HepG2 (cell line): Measurements from ENCODE around the gene RBFOX1. TPM values are rescaled to one million over a fixed set of nuclear protein-coding genes. Genes with fewer than 3 reads are reported as not detected.

Source experiments
- ATAC-seq: fragments of 200-7000 bp; cut with Tn5 transposase; 3 replicates; pipeline ENCODE4 v1.9.1; 2020; ENCODE audit warnings: mild to moderate bottlenecking, moderate library complexity
- BruUV-seq: library from RNA; stranded (reverse); fragments of 400-500 nt; replicated peaks from 2 replicates; lab custom pipeline; 2021; lab: Mats Ljungman, UMichigan
- CTCF ChIA-PET: fragments of 300-600 bp; formaldehyde crosslinking; extraction: SDS; loops from one replicate; lab custom pipeline; 2021; ENCODE audit warnings: low total read pairs, inconsistent platforms, low intra/inter-chr PET ratio; lab: Yijun Ruan, JAX
- POLR2A ChIA-PET: fragments of 350-600 bp; sonication (Branson Sonifier 250); formaldehyde crosslinking; loops from one replicate; lab custom pipeline; 2020; ENCODE audit warnings: antibody characterized with exemption, inconsistent platforms; lab: Yijun Ruan, JAX
- DNase-seq: peaks from one replicate; pipeline ENCODE4 v3.0.0-alpha.2; 2015; ENCODE audit warnings: low spot score
- FAIRE-seq: peaks from 3 replicates; lab custom pipeline; 2011; peaks lifted over from hg19 to GRCh38; lab: Jason Lieb, UNC
- H2AFZ ChIP-seq: one replicate; pipeline ENCODE4 v1.6.1; 2011; ENCODE audit warnings: low read length, inconsistent platforms
- H3K27ac ChIP-seq: fragments of 300-600 bp; 3 replicates; pipeline ENCODE4 v1.8.0; 2011; ENCODE audit warnings: mixed run types, mild to moderate bottlenecking, mixed read lengths, low read length, inconsistent platforms; ENCODE audit not compliant: insufficient read depth; ENCODE audit errors: extremely low read length
- H3K27me3 ChIP-seq, 2 experiments: fragments of 200-600 bp in 1 of 2; 2 replicates in 1 of 2; 3 replicates in 1 of 2; pipeline versions ENCODE4 v1.6.0 to v1.8.0; 2011; ENCODE audit warnings: low read length in 2 of 2, mild to moderate bottlenecking in 2 of 2, moderate library complexity in 2 of 2, inconsistent platforms in 1 of 2; ENCODE audit not compliant: insufficient read depth in 2 of 2, control insufficient read depth in 1 of 2
- H3K36me3 ChIP-seq, 2 experiments: fragments of 200-600 bp in 1 of 2; replicated peaks in 1 of 2; 2 replicates in 1 of 2; 3 replicates in 1 of 2; pipeline versions ENCODE4 v1.5.1 to v1.8.0; 2011; ENCODE audit warnings: low read length in 2 of 2, inconsistent platforms in 1 of 2; ENCODE audit not compliant: insufficient read depth in 2 of 2, control insufficient read depth in 1 of 2
- H3K4me1 ChIP-seq: 2 replicates; pipeline ENCODE4 v1.5.1; 2012; ENCODE audit warnings: low read length, inconsistent platforms; ENCODE audit not compliant: insufficient read depth
- H3K4me2 ChIP-seq: 2 replicates; pipeline ENCODE4 v1.6.0; 2011; ENCODE audit warnings: low read depth, low read length, inconsistent platforms
- H3K4me3 ChIP-seq, 3 experiments: fragments of 200-600 bp in 1 of 3; sonication (generic), shearing (Covaris generic) in 1 of 3; replicated peaks in 1 of 3; 2 replicates each; pipeline ENCODE4 v1.5.1; 2011 to 2016; ENCODE audit warnings: low read length in 3 of 3, inconsistent platforms in 2 of 3, low read depth in 2 of 3, mild to moderate bottlenecking in 2 of 3, control low read depth in 1 of 3, mixed read lengths in 1 of 3; ENCODE audit not compliant: insufficient read depth in 1 of 3
- H3K79me2 ChIP-seq: one replicate; pipeline ENCODE4 v1.6.1; 2011; ENCODE audit warnings: low read length, inconsistent platforms; ENCODE audit not compliant: insufficient read depth
- H3K9ac ChIP-seq: 2 replicates; pipeline ENCODE4 v1.6.0; 2011; ENCODE audit warnings: mild to moderate bottlenecking, low read depth, low read length, inconsistent platforms; ENCODE audit not compliant: insufficient read depth
- H3K9me3 ChIP-seq: 2 replicates; pipeline ENCODE4 v1.5.1; 2012; ENCODE audit warnings: mild to moderate bottlenecking, low read length
- H4K20me1 ChIP-seq: 2 replicates; pipeline ENCODE4 v1.6.0; 2011; ENCODE audit warnings: inconsistent platforms, mild to moderate bottlenecking, low read length, moderate library complexity; ENCODE audit not compliant: insufficient read depth
- MAFF ChIP-seq: IDR thresholded peaks from 2 replicates; pipeline ENCODE4 v1.6.1; 2011; ENCODE audit warnings: low read depth, low read length, improper control_type of control experiment
- MAFK ChIP-seq, 2 experiments: IDR thresholded peaks in 1 of 2; conservative IDR thresholded peaks in 1 of 2; 2 replicates each; pipeline ENCODE4 v1.6.1; 2011; ENCODE audit warnings: improper control_type of control experiment in 2 of 2, low read length in 2 of 2
- WGBS: methylation state at CpG from one replicate; pipeline ENCODE4 v1.1.6; 2017; ENCODE audit warnings: low lambda C conversion rate; 5-methylcytosine and 5-hydroxymethylcytosine counted together
- in situ Hi-C: cut with HindIII; loops from 2 replicates; pipeline ENCODE4 v1.10.0; 2017; ENCODE audit warnings: low pct_unique_long_range_greater_than_20kb; ENCODE audit not compliant: extremely low pct_ligation_motif_present
- intact Hi-C: fragments of 100-400 bp; cut with micrococcal nuclease; formaldehyde crosslinking; loops from one replicate; pipeline ENCODE4 v1.10.0; 2022; ENCODE audit not compliant: unreplicated experiment
- polyA plus RNA-seq, 8 experiments: library from polyadenylated mRNA; depleted of rRNA in 3 of 8; stranded (reverse) in 7 of 8; unstranded in 1 of 8; fragments of >200 nt; fragmentation: Illumina TruSeq in 4 of 8; extraction: Trizol in 4 of 8; gene quantifications; 2 replicates each; pipeline versions ENCODE4 v1.2.1 to v1.2.3, GENCODE V29; 2011 to 2016; ENCODE audit warnings: low read depth in 4 of 8, missing spikeins in 1 of 8, mixed read lengths in 1 of 8; ENCODE audit not compliant: insufficient read depth in 1 of 8
- total RNA-seq, 5 experiments: library from RNA; depleted of rRNA; stranded (reverse); fragments of >200 nt; fragmentation: Illumina TruSeq; extraction: Trizol; gene quantifications; 2 replicates each; pipeline ENCODE4 v1.2.3, GENCODE V29; 2016; ENCODE audit warnings: low read depth in 1 of 5
- TF ChIP-seq, protein P1 (sequence below), 2 experiments: sonication (generic) in 1 of 2; formaldehyde crosslinking in 1 of 2; IDR thresholded peaks; 2 replicates each; pipeline versions ENCODE4 v1.6.1 to v1.9.0; 2014 to 2022; ENCODE audit warnings: antibody characterized with exemption in 1 of 2, borderline replicate concordance in 1 of 2, inconsistent platforms in 1 of 2, low read depth in 1 of 2, missing genetic modification reagents in 1 of 2
- TF ChIP-seq, protein P2 (sequence below): sonication (generic); formaldehyde crosslinking; IDR thresholded peaks from 2 replicates; pipeline ENCODE4 v1.5.1; 2020; ENCODE audit warnings: mild to moderate bottlenecking, missing genetic modification reagents, borderline replicate concordance

Gene RBFOX1
- total and polyA plus RNA-seq, 2 of the 13 experiments (the other 11 are each of a cell fraction or from before 2014, with no cell fraction given): not detected

DNA sequence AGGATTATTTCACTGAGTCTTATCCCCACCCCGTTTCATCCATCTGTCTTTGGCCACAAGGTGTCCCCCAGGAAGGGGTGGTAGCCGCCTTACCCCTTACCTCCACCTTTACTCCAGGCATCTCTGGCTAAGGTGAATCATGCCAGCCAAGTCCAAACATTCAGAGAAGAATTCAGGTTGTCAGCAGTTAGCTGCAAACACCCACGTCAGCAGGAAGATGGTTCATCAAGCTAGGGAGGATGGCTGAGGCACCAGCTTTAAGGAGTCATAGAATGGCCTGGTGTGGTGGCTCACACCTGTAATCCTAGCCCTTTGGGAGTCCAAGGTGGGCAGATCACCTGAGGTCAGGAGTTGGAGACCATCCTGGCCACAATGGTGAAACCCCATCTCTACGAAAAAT, 61.0 kb downstream of the RBFOX1 start (continued):
- TF ChIP-seq, protein P1, sequence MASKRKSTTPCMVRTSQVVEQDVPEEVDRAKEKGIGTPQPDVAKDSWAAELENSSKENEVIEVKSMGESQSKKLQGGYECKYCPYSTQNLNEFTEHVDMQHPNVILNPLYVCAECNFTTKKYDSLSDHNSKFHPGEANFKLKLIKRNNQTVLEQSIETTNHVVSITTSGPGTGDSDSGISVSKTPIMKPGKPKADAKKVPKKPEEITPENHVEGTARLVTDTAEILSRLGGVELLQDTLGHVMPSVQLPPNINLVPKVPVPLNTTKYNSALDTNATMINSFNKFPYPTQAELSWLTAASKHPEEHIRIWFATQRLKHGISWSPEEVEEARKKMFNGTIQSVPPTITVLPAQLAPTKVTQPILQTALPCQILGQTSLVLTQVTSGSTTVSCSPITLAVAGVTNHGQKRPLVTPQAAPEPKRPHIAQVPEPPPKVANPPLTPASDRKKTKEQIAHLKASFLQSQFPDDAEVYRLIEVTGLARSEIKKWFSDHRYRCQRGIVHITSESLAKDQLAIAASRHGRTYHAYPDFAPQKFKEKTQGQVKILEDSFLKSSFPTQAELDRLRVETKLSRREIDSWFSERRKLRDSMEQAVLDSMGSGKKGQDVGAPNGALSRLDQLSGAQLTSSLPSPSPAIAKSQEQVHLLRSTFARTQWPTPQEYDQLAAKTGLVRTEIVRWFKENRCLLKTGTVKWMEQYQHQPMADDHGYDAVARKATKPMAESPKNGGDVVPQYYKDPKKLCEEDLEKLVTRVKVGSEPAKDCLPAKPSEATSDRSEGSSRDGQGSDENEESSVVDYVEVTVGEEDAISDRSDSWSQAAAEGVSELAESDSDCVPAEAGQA (IDR thresholded peaks at IDR 0.05; ENCODE audit: low read depth): no peak
- TF ChIP-seq, protein P1 (CRISPR knock-in tag; IDR thresholded peaks at IDR 0.05; ENCODE audit: borderline replicate concordance): no peak
- TF ChIP-seq, all 625 proteins: peak for 2

DNA sequence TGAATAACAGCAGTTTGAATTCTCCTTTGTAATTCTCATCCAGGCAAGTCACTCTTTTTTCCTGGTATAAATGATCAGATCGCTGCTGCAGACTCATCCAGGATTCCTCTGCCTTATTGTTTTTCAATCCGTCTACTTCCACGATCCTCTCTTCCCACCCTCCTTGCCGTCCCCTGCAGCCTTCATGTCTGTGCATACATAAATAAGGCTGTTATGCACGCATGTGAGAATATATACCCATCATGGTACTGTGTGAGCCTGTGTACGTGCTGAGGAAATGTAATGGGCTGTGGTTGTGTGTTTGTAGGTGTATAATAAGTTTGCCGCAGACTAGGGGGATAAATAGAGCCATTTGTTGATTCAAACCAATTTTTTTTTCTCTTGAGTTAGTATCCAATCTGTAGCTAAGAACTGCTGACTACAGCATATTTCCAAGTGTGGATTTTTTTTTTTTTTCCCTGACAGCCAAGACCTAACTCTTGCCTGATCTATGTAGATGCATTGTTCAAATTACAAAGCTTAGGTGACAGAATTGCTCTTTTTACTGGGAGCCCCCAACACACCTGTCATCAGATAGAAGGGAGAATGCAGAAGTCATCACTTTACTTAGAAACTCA, 62.2 kb downstream of the RBFOX1 start:
- H3K9ac ChIP-seq: no peak overlapping the region
- no peak overlapping the region for H3K4me2 ChIP-seq
- H3K27me3 ChIP-seq: no peaks in the 10 kb centered on the region
- ChIA-PET CTCF (no interaction called here), POLR2A (no interaction called here)
- H3K79me2 ChIP-seq: no peaks in the 10 kb centered on the region
- no peak for DNase-seq
- FAIRE-seq: no peak
- peak; percentile 98 to 100 for TF ChIP-seq MAFK (conservative IDR thresholded peaks at IDR 0.05 in 1 of 2, IDR thresholded peaks at IDR 0.05 in 1 of 2; ENCODE audit: low read length in 2 of 2)
- TF ChIP-seq MAFF: peak; percentile 99
- TF ChIP-seq, protein P2, sequence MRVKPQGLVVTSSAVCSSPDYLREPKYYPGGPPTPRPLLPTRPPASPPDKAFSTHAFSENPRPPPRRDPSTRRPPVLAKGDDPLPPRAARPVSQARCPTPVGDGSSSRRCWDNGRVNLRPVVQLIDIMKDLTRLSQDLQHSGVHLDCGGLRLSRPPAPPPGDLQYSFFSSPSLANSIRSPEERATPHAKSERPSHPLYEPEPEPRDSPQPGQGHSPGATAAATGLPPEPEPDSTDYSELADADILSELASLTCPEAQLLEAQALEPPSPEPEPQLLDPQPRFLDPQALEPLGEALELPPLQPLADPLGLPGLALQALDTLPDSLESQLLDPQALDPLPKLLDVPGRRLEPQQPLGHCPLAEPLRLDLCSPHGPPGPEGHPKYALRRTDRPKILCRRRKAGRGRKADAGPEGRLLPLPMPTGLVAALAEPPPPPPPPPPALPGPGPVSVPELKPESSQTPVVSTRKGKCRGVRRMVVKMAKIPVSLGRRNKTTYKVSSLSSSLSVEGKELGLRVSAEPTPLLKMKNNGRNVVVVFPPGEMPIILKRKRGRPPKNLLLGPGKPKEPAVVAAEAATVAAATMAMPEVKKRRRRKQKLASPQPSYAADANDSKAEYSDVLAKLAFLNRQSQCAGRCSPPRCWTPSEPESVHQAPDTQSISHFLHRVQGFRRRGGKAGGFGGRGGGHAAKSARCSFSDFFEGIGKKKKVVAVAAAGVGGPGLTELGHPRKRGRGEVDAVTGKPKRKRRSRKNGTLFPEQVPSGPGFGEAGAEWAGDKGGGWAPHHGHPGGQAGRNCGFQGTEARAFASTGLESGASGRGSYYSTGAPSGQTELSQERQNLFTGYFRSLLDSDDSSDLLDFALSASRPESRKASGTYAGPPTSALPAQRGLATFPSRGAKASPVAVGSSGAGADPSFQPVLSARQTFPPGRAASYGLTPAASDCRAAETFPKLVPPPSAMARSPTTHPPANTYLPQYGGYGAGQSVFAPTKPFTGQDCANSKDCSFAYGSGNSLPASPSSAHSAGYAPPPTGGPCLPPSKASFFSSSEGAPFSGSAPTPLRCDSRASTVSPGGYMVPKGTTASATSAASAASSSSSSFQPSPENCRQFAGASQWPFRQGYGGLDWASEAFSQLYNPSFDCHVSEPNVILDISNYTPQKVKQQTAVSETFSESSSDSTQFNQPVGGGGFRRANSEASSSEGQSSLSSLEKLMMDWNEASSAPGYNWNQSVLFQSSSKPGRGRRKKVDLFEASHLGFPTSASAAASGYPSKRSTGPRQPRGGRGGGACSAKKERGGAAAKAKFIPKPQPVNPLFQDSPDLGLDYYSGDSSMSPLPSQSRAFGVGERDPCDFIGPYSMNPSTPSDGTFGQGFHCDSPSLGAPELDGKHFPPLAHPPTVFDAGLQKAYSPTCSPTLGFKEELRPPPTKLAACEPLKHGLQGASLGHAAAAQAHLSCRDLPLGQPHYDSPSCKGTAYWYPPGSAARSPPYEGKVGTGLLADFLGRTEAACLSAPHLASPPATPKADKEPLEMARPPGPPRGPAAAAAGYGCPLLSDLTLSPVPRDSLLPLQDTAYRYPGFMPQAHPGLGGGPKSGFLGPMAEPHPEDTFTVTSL (CRISPR knock-in tag): no peak
- H4K20me1 ChIP-seq: no peaks in the 10 kb centered on the region
- BruUV-seq: no TSS peak
- H3K4me1 ChIP-seq: no peaks in the 10 kb centered on the region
- in situ Hi-C loops: no loop called here
- H3K36me3 ChIP-seq: no peaks in the 10 kb centered on the region
- intact Hi-C loops: no loop called here
- ATAC-seq: no peak
- no peak overlapping the region for H3K4me3 ChIP-seq
- H3K9me3 ChIP-seq: peaks cover 16% of the 10 kb centered on the region
- 2% methylated on average over 7 of the region's 7 CpGs for WGBS
- no peak overlapping the region for H3K27ac ChIP-seq
- H2AFZ ChIP-seq: no peak overlapping the region
